Activated CD8-positive, alpha-beta memory T cell treated with anti-CD3 and anti-CD28 coated beads, Interleukin-2, amount 10 ng/mL, durations not matched to agents 7 days and 5 days (primary cell): Measurements from ENCODE around the gene OR2A12. TPM values are rescaled to one million over a fixed set of nuclear protein-coding genes. Genes with fewer than 3 reads are reported as not detected.
"Not testable (repeated sequence)": the region's sequence is repeated elsewhere in the genome, so short reads cannot be mapped to it uniquely, and the experiment has no call there.

Source experiments
- ATAC-seq: fragments of 150-1000 bp; cut with Tn5 transposase; one replicate; pipeline ENCODE4 v1.10.0; 2021; ENCODE audit warnings: moderate library complexity
- CTCF ChIA-PET: fragments of 350-600 bp; sonication (Branson Sonifier 250); formaldehyde crosslinking; loops from one replicate; lab custom pipeline; 2021; ENCODE audit warnings: antibody characterized with exemption; lab: Charles Lee
- DNase-seq: peaks from one replicate; pipeline ENCODE4 v3.0.0-alpha.2; 2020
- H3K27ac Mint-ChIP-seq: one replicate; pipeline ENCODE4 v1.8.0; 2021; ENCODE audit warnings: mild to moderate bottlenecking, mixed read lengths
- H3K27me3 Mint-ChIP-seq: one replicate; pipeline ENCODE4 v1.8.0; 2021; ENCODE audit warnings: mixed read lengths
- H3K36me3 Mint-ChIP-seq: one replicate; pipeline ENCODE4 v1.8.0; 2021; ENCODE audit warnings: mild to moderate bottlenecking, mixed read lengths
- H3K4me1 Mint-ChIP-seq: one replicate; pipeline ENCODE4 v1.8.0; 2021; ENCODE audit warnings: mixed read lengths
- H3K4me3 Mint-ChIP-seq: one replicate; pipeline ENCODE4 v1.8.0; 2021; ENCODE audit warnings: mild to moderate bottlenecking, moderate library complexity, mixed read lengths
- H3K9me3 Mint-ChIP-seq: one replicate; pipeline ENCODE4 v1.8.0; 2022; ENCODE audit warnings: low read depth, mixed read lengths
- total RNA-seq, 2 experiments: library from RNA; stranded (reverse); gene quantifications; one replicate each; pipeline ENCODE4 v1.2.3, GENCODE V29; 2021

Gene OR2A12
- total RNA-seq, 2 experiments from 2014 or later, result not detected

DNA sequence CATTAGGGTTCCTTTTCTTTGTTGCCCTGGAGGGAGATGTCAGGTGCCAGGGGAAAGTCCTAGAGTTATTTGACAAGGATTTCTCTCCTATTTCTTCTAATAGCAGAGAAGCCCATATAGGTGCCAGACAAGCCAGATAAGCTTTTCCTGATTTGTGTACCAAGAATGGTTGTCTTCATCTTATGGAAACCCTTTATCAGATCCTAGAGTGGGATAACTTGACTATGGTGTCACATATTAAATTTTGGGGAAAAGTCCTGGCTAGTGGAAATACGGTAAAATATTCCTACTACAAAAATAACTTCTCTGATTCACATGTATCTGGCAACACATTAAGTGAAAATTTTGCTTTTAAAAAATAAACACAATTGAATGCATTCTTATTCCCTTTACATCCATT lies 1.2 kb downstream of the OR2A12 start:
- H3K4me1 Mint-ChIP-seq, result no peaks in the 10 kb centered on the region
- H3K36me3 Mint-ChIP-seq, result no peaks in the 10 kb centered on the region
- CTCF ChIA-PET, result no interaction called here
- no peaks in the 10 kb centered on the region for H3K9me3 Mint-ChIP-seq
- no peak overlapping the region for H3K27ac Mint-ChIP-seq
- no peak overlapping the region for H3K4me3 Mint-ChIP-seq
- DNase-seq (no peak), ATAC-seq (no peak)
- peaks cover 2% of the 10 kb centered on the region for H3K27me3 Mint-ChIP-seq

DNA sequence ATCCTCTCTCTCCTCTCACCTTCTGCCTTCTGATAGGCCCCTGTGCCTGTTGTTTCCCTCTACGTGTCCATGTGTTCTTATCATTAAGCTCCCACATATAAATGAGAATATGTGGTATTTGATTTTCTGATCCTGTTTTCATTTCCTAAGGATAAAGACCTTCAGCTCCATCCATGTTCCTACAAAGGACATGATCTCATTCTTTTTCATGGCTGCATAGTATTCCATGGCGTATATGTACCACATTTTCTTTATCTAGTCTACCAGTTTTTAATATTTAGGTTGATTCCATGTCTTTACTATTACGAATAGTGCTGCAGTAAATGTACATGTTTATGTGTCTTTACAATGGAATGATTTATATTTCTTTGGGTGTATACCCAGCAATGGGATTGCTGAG lies 4.6 kb downstream of the OR2A12 start:
- no peaks in the 10 kb centered on the region for H3K36me3 Mint-ChIP-seq
- DNase-seq (no peak), ATAC-seq (no peak)
- H3K4me3 Mint-ChIP-seq, result no peak overlapping the region
- peaks cover 2% of the 10 kb centered on the region for H3K9me3 Mint-ChIP-seq
- no peak overlapping the region for H3K27ac Mint-ChIP-seq
- peaks cover 2% of the 10 kb centered on the region for H3K27me3 Mint-ChIP-seq
- CTCF ChIA-PET, result no interaction called here
- H3K4me1 Mint-ChIP-seq, result no peaks in the 10 kb centered on the region

DNA sequence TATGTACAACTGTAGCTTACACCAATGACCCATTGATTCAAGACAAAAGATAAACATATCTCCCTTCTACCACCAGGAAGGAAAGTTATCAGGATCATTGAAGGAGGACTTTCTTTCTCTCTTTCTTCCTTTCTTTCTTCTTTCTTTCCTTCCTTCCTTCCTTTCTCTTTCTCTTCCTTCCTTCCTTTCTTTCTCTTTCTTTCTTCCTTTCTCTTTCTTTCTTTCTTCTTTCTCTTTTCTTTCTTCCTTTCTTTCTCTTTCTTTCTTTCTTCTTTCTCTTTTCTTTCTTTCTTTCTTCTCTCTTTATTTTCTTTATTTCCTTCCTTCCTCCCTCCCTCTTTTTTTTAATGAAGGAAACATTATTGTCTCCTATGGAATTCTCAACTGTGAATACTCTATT lies 12.7 kb downstream of the OR2A12 start:
- ATAC-seq (no peak), DNase-seq (no peak)
- Mint-ChIP-seq H3K36me3 (no peaks in the 10 kb centered on the region), H3K4me1 (no peaks in the 10 kb centered on the region), H3K9me3 (no peaks in the 10 kb centered on the region), H3K4me3 (no peak overlapping the region), H3K27ac (no peak overlapping the region), H3K27me3 (peaks cover 14% of the 10 kb centered on the region)
- CTCF ChIA-PET, result no interaction called here

DNA sequence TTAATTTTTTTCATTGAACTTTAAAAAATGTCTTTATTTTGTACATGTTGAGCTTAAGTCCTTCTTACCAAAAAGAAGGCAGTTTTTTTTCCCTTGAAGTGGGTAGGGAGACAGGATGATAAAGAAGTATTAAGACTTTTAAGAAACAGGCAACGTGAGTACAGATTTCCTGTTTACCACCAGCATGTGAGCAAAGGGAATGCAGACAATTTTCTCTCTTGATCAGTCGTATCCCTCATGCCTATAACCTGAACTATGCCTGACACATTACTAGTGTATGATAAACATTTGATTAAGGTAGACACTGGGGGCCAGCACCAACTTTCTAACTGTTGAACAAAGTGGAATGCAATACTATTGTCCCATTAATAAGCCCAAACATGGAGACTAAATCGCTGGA lies 14.5 kb downstream of the OR2A12 start:
- CTCF ChIA-PET, result no interaction called here
- Mint-ChIP-seq H3K27ac (no peak overlapping the region), H3K27me3 (peaks cover 18% of the 10 kb centered on the region)

DNA sequence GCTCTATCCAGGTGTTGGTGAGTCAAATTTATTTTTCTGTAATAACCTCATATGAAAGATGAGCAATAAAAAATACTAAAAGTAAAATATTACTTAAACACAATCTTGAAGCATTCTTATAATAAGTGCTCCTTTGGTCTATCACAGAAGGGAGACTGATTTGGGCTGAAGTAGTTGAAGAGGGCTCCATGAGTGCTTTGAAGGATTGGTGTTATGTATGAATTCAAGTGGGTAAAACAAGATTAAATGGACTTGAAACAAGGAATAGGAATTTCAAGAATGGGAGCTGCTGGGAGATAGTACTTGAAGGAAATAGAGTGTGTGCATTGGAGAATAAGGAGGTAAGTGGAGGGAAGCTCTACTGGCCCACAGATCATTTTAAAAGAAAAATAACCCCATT lies 16.0 kb downstream of the OR2A12 start:
- Mint-ChIP-seq H3K27ac (no peak overlapping the region), H3K36me3 (no peaks in the 10 kb centered on the region), H3K4me1 (no peaks in the 10 kb centered on the region), H3K9me3 (no peaks in the 10 kb centered on the region), H3K4me3 (no peak overlapping the region), H3K27me3 (peaks cover 22% of the 10 kb centered on the region)
- ATAC-seq, result no peak
- DNase-seq, result no peak
- CTCF ChIA-PET, result no interaction called here

More for the DNA sequence above, 14.5 kb downstream of the OR2A12 start:
- ATAC-seq (no peak), DNase-seq (no peak)
- Mint-ChIP-seq H3K4me3 (no peak overlapping the region), H3K36me3 (no peaks in the 10 kb centered on the region), H3K4me1 (no peaks in the 10 kb centered on the region), H3K9me3 (no peaks in the 10 kb centered on the region)

DNA sequence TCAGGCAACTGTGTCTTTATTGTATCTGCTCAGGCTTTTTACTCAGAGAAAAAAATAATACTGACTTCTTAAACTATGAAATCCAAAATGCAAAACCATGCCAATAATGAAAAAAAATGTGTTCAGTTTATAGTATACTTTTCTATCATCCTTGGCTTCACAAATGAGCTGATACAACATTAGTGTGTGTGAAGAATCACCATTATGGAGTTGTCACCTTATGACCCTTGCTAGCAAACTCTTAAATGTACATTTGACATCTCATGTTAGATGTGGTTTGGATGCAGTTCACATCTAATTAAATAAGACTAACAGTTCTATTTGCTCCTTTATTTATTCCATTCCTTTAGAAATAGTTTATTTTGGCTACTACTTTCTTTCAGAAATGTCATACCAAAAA lies 19.1 kb downstream of the OR2A12 start:
- no peak overlapping the region for H3K4me3 Mint-ChIP-seq
- no peak overlapping the region for H3K27ac Mint-ChIP-seq
- ATAC-seq (no peak), DNase-seq (no peak)
- no peaks in the 10 kb centered on the region for H3K4me1 Mint-ChIP-seq
- H3K36me3 Mint-ChIP-seq, result no peaks in the 10 kb centered on the region
- CTCF ChIA-PET, result no interaction called here
- H3K9me3 Mint-ChIP-seq, result no peaks in the 10 kb centered on the region
- H3K27me3 Mint-ChIP-seq, result peaks cover 21% of the 10 kb centered on the region

DNA sequence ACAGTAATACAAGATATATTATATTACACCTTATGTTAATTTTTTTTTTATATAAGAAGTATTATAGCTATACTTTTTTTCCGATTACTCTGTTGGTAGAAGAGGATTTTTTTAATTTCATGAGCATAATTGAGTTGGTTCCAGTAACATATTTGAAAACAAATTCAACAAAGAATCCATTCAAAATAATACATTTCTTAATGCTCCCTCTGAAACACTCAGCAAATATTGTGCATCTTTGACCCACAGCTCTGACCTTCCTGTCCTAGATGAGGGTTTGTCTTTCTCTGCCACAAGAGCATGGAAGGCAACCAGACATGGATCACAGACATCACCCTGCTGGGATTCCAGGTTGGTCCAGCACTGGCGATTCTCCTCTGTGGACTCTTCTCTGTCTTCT lies 23.2 kb downstream of the OR2A12 start, which contains the start of gene OR2A2:
Gene OR2A2 (plus strand): TSS at position 301 of the 400 bp plus-strand sequence. CDS start 0 bp downstream, at position 301.
- peaks cover 19% of the 10 kb centered on the region for H3K27me3 Mint-ChIP-seq
- no peak for DNase-seq
- no peak within 1 kb of the TSS for H3K27ac Mint-ChIP-seq
- H3K9me3 Mint-ChIP-seq, result no peaks in the 10 kb centered on the region
- ATAC-seq, result no peak
- no peaks in the 10 kb centered on the region for H3K36me3 Mint-ChIP-seq
- no peaks in the 10 kb centered on the region for H3K4me1 Mint-ChIP-seq
- CTCF ChIA-PET, result no interaction called here
- no peak within 1 kb of the TSS for H3K4me3 Mint-ChIP-seq

DNA sequence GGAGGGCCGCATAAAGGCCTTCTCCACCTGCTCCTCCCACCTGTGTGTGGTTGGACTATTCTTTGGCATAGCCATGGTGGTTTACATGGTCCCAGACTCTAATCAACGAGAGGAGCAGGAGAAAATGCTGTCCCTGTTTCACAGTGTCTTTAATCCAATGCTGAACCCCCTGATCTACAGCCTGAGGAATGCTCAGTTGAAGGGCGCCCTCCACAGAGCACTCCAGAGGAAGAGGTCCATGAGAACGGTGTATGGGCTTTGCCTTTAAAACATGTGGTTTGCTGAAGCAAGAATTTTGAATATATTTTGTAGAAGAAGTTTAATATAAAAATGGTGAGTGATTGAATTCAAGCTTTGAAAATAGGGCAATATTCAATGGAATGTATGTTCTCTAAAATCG lies 24.2 kb downstream of the OR2A12 start:
- H3K27me3 Mint-ChIP-seq, result peaks cover 17% of the 10 kb centered on the region
- CTCF ChIA-PET, result no interaction called here
- no peaks in the 10 kb centered on the region for H3K4me1 Mint-ChIP-seq
- ATAC-seq (no peak), DNase-seq (no peak)
- H3K36me3 Mint-ChIP-seq, result no peaks in the 10 kb centered on the region
- H3K9me3 Mint-ChIP-seq, result no peaks in the 10 kb centered on the region
- no peak overlapping the region for H3K4me3 Mint-ChIP-seq
- H3K27ac Mint-ChIP-seq, result no peak overlapping the region

DNA sequence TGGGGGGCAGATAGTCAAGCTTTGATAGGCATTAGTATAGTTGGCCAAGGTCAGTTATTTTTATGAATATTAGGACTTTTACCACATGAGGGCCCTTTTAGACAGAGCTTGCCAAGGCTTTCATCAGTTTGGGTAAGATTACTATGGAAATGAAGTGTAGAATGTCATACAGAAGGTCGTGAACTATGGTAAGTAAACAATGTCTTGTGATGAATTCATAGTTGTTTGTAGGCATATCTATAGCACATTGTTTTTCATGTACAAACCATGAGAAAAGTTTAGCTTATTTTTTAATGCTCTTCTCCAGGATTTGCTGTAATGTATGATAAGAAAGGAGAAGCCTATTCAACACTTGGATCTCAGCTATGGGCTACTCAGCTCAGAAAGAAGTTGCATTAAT lies 27.6 kb downstream of the OR2A12 start:
- no peaks in the 10 kb centered on the region for H3K9me3 Mint-ChIP-seq
- H3K27ac Mint-ChIP-seq, result no peak overlapping the region
- DNase-seq, result no peak
- H3K27me3 Mint-ChIP-seq, result peaks cover 13% of the 10 kb centered on the region
- no peak for ATAC-seq
- no peak overlapping the region for H3K4me3 Mint-ChIP-seq
- no peaks in the 10 kb centered on the region for H3K4me1 Mint-ChIP-seq
- CTCF ChIA-PET, result no interaction called here
- no peaks in the 10 kb centered on the region for H3K36me3 Mint-ChIP-seq

DNA sequence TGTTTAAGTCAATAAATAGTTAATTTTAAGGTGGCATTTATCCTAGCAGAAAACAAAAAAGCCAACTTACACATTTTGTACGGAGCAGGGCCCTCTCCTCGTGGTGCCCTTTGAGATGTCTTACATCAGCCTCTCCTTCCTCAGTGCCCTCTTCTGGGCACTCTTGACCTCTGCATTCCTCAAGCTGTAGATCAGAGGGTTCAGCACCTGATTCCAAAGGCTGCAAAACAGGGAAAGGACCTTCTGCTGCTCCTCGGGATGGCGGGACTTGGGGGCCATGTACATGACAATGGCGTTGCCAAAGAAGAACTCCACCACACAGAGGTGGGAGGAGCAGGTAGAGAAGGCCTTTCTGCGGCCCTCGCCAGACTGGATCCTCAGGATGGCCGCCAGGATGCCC lies 32.3 kb downstream of the OR2A12 start:
- no peak for ATAC-seq
- CTCF ChIA-PET, result no interaction called here
- no peaks in the 10 kb centered on the region for H3K36me3 Mint-ChIP-seq
- H3K9me3 Mint-ChIP-seq, result no peaks in the 10 kb centered on the region
- peaks cover 6% of the 10 kb centered on the region for H3K27me3 Mint-ChIP-seq
- no peak overlapping the region for H3K27ac Mint-ChIP-seq
- no peak for DNase-seq
- no peaks in the 10 kb centered on the region for H3K4me1 Mint-ChIP-seq
- H3K4me3 Mint-ChIP-seq, result no peak overlapping the region

DNA sequence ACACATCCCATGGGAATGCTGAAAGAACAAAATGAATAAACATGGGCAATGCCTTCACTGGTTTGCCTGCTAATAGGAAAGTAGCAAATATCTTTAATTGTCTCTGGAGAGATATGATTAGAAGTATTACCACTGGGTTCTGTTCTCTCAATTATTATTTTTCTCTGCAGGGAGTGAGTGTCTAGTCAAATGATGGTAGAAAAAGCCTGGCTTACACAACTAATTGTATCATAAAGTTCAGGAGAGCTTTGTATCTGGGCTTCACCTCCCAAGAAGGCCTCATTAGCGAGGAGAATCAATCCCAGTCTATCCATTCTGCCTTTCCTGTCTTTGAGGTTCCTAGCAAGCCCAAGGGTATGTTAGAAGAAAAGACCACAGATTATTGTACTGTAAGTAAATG lies 36.8 kb downstream of the OR2A12 start, which contains the start of gene OR2A14:
Gene OR2A14 (plus strand): TSS at position 301 of the 400 bp plus-strand sequence. CDS start 5,937 bp downstream, outside the sequence.
- Mint-ChIP-seq H3K4me1 (peaks cover 1% of the 10 kb centered on the region), H3K4me3 (no peak within 1 kb of the TSS), H3K9me3 (no peaks in the 10 kb centered on the region), H3K36me3 (no peaks in the 10 kb centered on the region), H3K27me3 (peaks cover 4% of the 10 kb centered on the region), H3K27ac (no peak within 1 kb of the TSS)
- DNase-seq (no peak), ATAC-seq (no peak)
- CTCF ChIA-PET, result no interaction called here

DNA sequence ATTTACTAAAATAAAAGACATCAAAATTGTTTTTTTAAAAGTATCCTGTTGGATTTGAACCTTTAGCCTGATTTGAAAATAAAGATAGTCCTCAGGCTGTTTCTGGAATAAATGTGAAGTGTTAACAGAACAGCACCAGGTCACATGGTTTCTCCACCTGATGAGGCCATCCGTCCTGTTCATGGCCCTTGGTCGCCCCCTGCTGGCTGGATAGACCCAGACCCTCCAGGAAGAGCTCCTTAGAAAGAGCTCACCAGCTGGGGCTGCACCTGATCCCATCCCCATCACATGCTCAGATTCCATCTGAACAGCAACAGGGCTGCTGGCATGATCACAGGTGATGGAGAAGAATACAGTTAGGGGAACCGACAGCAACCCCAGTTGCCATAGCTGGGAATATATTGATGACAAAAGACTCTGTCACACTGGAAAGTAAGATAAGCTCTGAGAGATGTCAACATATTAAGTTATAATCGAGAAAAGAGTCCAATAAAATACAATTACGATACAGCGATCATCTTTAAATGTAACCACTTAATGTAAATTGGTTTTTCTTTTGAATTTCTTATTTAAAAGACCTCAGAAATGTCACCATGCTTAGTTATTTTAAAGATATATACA lies 41.7 kb downstream of the OR2A12 start:
- CTCF ChIA-PET, result interaction anchor here (0.6 to 1.8 kb wide), 19 partner anchors 11 to 397 kb away, joined by 3 to 15 read pairs (median 3); partner anchors contain the start of gene TCAF1
- H3K4me1 Mint-ChIP-seq, result peaks cover 2% of the 10 kb centered on the region
- H3K4me3 Mint-ChIP-seq, result no peak overlapping the region
- H3K9me3 Mint-ChIP-seq, result no peaks in the 10 kb centered on the region
- no peak overlapping the region for H3K27ac Mint-ChIP-seq
- ATAC-seq (peak; percentile 99), DNase-seq (peak; percentile 91)
- peaks cover 3% of the 10 kb centered on the region for H3K27me3 Mint-ChIP-seq
- no peaks in the 10 kb centered on the region for H3K36me3 Mint-ChIP-seq

DNA sequence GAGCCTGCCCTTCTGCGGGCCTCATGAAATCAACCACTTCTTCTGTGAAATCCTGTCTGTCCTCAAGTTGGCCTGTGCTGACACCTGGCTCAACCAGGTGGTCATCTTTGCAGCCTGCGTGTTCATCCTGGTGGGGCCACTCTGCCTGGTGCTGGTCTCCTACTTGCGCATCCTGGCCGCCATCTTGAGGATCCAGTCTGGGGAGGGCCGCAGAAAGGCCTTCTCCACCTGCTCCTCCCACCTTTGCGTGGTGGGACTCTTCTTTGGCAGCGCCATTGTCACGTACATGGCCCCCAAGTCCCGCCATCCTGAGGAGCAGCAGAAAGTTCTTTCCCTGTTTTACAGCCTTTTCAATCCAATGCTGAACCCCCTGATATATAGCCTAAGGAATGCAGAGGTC lies 43.5 kb downstream of the OR2A12 start:
- H3K4me3 Mint-ChIP-seq, H3K36me3 Mint-ChIP-seq, CTCF ChIA-PET, ATAC-seq, H3K27ac Mint-ChIP-seq, H3K27me3 Mint-ChIP-seq, H3K9me3 Mint-ChIP-seq, DNase-seq, H3K4me1 Mint-ChIP-seq: not testable (repeated sequence)

DNA sequence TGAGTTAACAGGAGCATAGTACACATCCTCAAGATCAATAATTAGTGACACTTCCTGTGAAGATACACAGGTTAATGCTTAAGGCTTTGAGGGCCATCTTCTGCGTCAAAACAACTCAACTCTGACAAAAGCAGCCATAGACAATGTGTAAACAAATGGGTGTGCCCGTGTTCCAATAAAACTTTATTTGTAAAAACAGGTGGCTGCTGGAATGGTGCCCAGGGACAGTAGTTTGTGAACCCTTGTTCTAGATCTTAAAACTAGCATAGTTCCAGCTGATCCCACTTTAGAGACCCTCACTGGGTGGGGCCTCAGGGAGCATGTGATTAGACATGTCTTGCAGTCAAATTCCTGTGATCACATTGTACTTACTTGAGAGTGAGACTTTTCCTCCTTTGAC lies 44.7 kb downstream of the OR2A12 start:
- CTCF ChIA-PET, result no interaction called here

More for the DNA sequence above, 44.7 kb downstream of the OR2A12 start:
- no peaks in the 10 kb centered on the region for H3K9me3 Mint-ChIP-seq
- H3K27me3 Mint-ChIP-seq, result peaks cover 3% of the 10 kb centered on the region
- H3K4me3 Mint-ChIP-seq, result no peak overlapping the region
- H3K4me1 Mint-ChIP-seq, result peaks cover 2% of the 10 kb centered on the region
- no peaks in the 10 kb centered on the region for H3K36me3 Mint-ChIP-seq
- ATAC-seq, result no peak
- no peak overlapping the region for H3K27ac Mint-ChIP-seq
- DNase-seq, result no peak
